ENCODE results near the gene ULK3.

Gene ULK3

GRCh38 chr15:74838746-74839525, 4.0 kb downstream of the ULK3 start:
- no peak for TF ChIP-seq CEBPB (IDR thresholded peaks at IDR 0.05)
- TF ChIP-seq ZBTB7A (IDR thresholded peaks at IDR 0.05; ENCODE audit: low read depth) = no peak
- no peak for TF ChIP-seq RAD21 (IDR thresholded peaks at IDR 0.05; ENCODE audit: low read depth)
- TF ChIP-seq TEAD4 (IDR thresholded peaks at IDR 0.05) = no peak
- TF ChIP-seq TCF12 (IDR thresholded peaks at IDR 0.05; ENCODE audit: low read depth) = no peak
- TF ChIP-seq MAX (IDR thresholded peaks at IDR 0.05) = no peak
- TF ChIP-seq FOXM1 (IDR thresholded peaks at IDR 0.05; ENCODE audit: borderline replicate concordance, low read depth) = no peak
- no peak for TF ChIP-seq USF1 (IDR thresholded peaks at IDR 0.05)
- TF ChIP-seq YY1 (IDR thresholded peaks at IDR 0.05; ENCODE audit: low read depth) = no peak
- TF ChIP-seq REST (IDR thresholded peaks at IDR 0.05; ENCODE audit: low read depth) = no peak
- no peak for TF ChIP-seq NFIC (IDR thresholded peaks at IDR 0.05)
- TF ChIP-seq CREB1 (IDR thresholded peaks at IDR 0.05; ENCODE audit: low read depth) = no peak
- TF ChIP-seq EP300 (IDR thresholded peaks at IDR 0.05; ENCODE audit: borderline replicate concordance) = no peak
- TF ChIP-seq EGR1 (IDR thresholded peaks at IDR 0.05) = no peak
- no peak for TF ChIP-seq TAF1 (IDR thresholded peaks at IDR 0.05; ENCODE audit: low read depth)

- TF ChIP-seq USF1 (IDR thresholded peaks at IDR 0.05) (no peak), TCF12 (IDR thresholded peaks at IDR 0.05; ENCODE audit: low read depth) (no peak), YY1 (IDR thresholded peaks at IDR 0.05; ENCODE audit: low read depth) (no peak), CEBPB (IDR thresholded peaks at IDR 0.05) (no peak), RAD21 (IDR thresholded peaks at IDR 0.05; ENCODE audit: low read depth) (no peak), CREB1 (IDR thresholded peaks at IDR 0.05; ENCODE audit: low read depth) (no peak), EGR1 (IDR thresholded peaks at IDR 0.05) (no peak), TEAD4 (IDR thresholded peaks at IDR 0.05) (no peak), TAF1 (IDR thresholded peaks at IDR 0.05; ENCODE audit: low read depth) (no peak), ZBTB7A (IDR thresholded peaks at IDR 0.05; ENCODE audit: low read depth) (no peak)
Observed at GRCh38 chr15:74838137-74838516, 4.8 kb downstream of the ULK3 start.

GRCh38 chr15:74837482-74838136, 5.3 kb downstream of the ULK3 start:
- TF ChIP-seq REST (IDR thresholded peaks at IDR 0.05; ENCODE audit: low read depth) (no peak), ZBTB7A (IDR thresholded peaks at IDR 0.05; ENCODE audit: low read depth) (no peak), EP300 (IDR thresholded peaks at IDR 0.05; ENCODE audit: borderline replicate concordance) (no peak), TEAD4 (IDR thresholded peaks at IDR 0.05) (no peak), YY1 (IDR thresholded peaks at IDR 0.05; ENCODE audit: low read depth) (no peak), CREB1 (IDR thresholded peaks at IDR 0.05; ENCODE audit: low read depth) (no peak), FOXM1 (IDR thresholded peaks at IDR 0.05; ENCODE audit: borderline replicate concordance, low read depth) (no peak), TCF12 (IDR thresholded peaks at IDR 0.05; ENCODE audit: low read depth) (no peak), USF1 (IDR thresholded peaks at IDR 0.05) (no peak), TAF1 (IDR thresholded peaks at IDR 0.05; ENCODE audit: low read depth) (no peak)

GRCh38 chr15:74836846-74837245, 6.1 kb downstream of the ULK3 start:
- TF ChIP-seq ZBTB7A (IDR thresholded peaks at IDR 0.05; ENCODE audit: low read depth) (no peak), RAD21 (IDR thresholded peaks at IDR 0.05; ENCODE audit: low read depth) (no peak), CEBPB (IDR thresholded peaks at IDR 0.05) (no peak), NFIC (IDR thresholded peaks at IDR 0.05) (no peak), FOXM1 (IDR thresholded peaks at IDR 0.05; ENCODE audit: borderline replicate concordance, low read depth) (no peak), TEAD4 (IDR thresholded peaks at IDR 0.05) (no peak), EGR1 (IDR thresholded peaks at IDR 0.05) (no peak), YY1 (IDR thresholded peaks at IDR 0.05; ENCODE audit: low read depth) (no peak), USF1 (IDR thresholded peaks at IDR 0.05) (no peak), CREB1 (IDR thresholded peaks at IDR 0.05; ENCODE audit: low read depth) (no peak), TAF1 (IDR thresholded peaks at IDR 0.05; ENCODE audit: low read depth) (no peak), TCF12 (IDR thresholded peaks at IDR 0.05; ENCODE audit: low read depth) (no peak), EP300 (IDR thresholded peaks at IDR 0.05; ENCODE audit: borderline replicate concordance) (no peak), REST (IDR thresholded peaks at IDR 0.05; ENCODE audit: low read depth) (no peak), MAX (IDR thresholded peaks at IDR 0.05) (no peak)
